Neural cell (in vitro differentiated cells): ENCODE results near the gene HDDC3.

Experiments used
- CTCF ChIP-seq: fragments of 450-650 bp; IDR thresholded peaks from 2 replicates; pipeline ENCODE4 v1.5.1; 2014; ENCODE audit warnings: antibody characterized with exemption, mild to moderate bottlenecking, moderate library complexity; ENCODE audit not compliant: poor library complexity, severe bottlenecking
- EZH2 ChIP-seq: fragments of 200-600, 300-800 bp; shearing (Covaris generic), sonication (generic); IDR thresholded peaks from 2 replicates; pipeline ENCODE4 v1.6.1; 2014; ENCODE audit warnings: antibody characterized with exemption, low read length, borderline replicate concordance, mild to moderate bottlenecking; ENCODE audit not compliant: insufficient read depth, poor library complexity, severe bottlenecking
- MXI1 ChIP-seq: fragments of 450-650 bp; conservative IDR thresholded peaks from 2 replicates; pipeline ENCODE4 v1.6.1; 2014; ENCODE audit warnings: antibody characterized with exemption, mild to moderate bottlenecking; ENCODE audit not compliant: poor library complexity, severe bottlenecking
- RAD21 ChIP-seq: fragments of 450-650 bp; conservative IDR thresholded peaks from 2 replicates; pipeline ENCODE4 v1.6.1; 2014; ENCODE audit warnings: antibody characterized with exemption, mild to moderate bottlenecking, moderate library complexity

DNA sequence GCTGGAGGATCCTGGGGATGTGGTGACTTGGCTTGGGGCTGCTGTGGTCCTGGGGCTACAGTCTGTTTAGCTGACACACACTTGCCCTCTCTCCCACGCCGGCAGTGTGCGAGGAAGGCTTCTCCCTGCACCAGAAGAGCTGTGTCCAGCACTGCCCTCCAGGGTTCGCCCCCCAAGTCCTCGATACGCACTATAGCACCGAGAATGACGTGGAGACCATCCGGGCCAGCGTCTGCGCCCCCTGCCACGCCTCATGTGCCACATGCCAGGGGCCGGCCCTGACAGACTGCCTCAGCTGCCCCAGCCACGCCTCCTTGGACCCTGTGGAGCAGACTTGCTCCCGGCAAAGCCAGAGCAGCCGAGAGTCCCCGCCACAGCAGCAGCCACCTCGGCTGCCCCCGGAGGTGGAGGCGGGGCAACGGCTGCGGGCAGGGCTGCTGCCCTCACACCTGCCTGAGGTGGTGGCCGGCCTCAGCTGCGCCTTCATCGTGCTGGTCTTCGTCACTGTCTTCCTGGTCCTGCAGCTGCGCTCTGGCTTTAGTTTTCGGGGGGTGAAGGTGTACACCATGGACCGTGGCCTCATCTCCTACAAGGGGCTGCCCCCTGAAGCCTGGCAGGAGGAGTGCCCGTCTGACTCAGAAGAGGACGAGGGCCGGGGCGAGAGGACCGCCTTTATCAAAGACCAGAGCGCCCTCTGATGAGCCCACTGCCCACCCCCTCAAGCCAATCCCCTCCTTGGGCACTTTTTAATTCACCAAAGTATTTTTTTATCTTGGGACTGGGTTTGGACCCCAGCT, 51.0 kb downstream of the HDDC3 start:
- no peak for TF ChIP-seq EZH2
- TF ChIP-seq CTCF, result no peak
- no peak for TF ChIP-seq RAD21
- TF ChIP-seq MXI1, result no peak
